Mononuclear cell (primary cell): Measurements from ENCODE around the gene CA10. TPM values are rescaled to one million over a fixed set of nuclear protein-coding genes. Genes with fewer than 3 reads are reported as not detected.

Experiments
- H3K27me3 ChIP-seq: 2 replicates; pipeline ENCODE4 v1.6.0; 2011; ENCODE audit warnings: low read length, control low read depth; ENCODE audit not compliant: insufficient read depth
- H3K4me1 ChIP-seq: 2 replicates; pipeline ENCODE4 v1.5.1; 2011; ENCODE audit warnings: mild to moderate bottlenecking, low read length, control low read depth; ENCODE audit not compliant: insufficient read depth
- H3K4me3 ChIP-seq: 2 replicates; pipeline ENCODE4 v1.5.1; 2011; ENCODE audit warnings: mild to moderate bottlenecking, low read length, moderate library complexity
- H3K9me3 ChIP-seq: 2 replicates; pipeline ENCODE4 v1.5.1; 2011; ENCODE audit warnings: low read depth, mild to moderate bottlenecking, control low read depth, low read length
- total RNA-seq: library from RNA; depleted of rRNA; stranded (reverse); fragments of >200 nt; gene quantifications from one replicate; pipeline ENCODE4 v1.2.3, GENCODE V29; 2012

CA10 gene
- total RNA-seq, 1 donor: 0.10 TPM

DNA sequence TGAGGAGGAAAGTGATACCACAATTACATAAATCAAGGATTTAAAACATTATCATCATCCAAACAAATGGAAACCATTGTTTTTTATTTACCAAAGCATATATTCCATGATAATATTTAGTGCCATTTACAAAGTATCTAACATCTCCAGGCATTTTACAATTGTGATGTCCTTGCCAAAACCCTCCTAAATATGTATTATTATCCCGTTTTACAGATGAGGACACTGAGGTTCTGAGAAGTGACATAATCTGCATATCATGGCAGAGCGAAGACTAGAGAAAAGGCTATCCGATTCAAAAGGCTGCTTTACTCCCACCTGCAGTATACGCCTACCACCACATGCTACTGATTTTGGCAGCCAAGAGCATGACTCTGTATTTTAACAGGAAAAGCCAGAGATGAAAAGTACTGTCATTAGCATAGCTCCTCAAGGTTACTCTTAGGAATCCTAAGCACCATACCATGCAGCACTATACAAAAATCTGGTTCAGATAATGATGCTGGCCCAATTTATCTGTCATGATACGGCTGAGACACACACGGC lies 301.4 kb downstream of the CA10 start:
- no peaks in the 10 kb centered on the region for H3K27me3 ChIP-seq
- H3K4me3 ChIP-seq: no peak overlapping the region
- no peaks in the 10 kb centered on the region for H3K4me1 ChIP-seq
- H3K9me3 ChIP-seq: no peaks in the 10 kb centered on the region

- H3K27me3 ChIP-seq: no peaks in the 10 kb centered on the region
- H3K4me3 ChIP-seq: no peak overlapping the region
- no peaks in the 10 kb centered on the region for H3K4me1 ChIP-seq
- H3K9me3 ChIP-seq: no peaks in the 10 kb centered on the region
Measured at GRCh38 chr17:51855806-51856205, 302.7 kb downstream of the CA10 start.

DNA sequence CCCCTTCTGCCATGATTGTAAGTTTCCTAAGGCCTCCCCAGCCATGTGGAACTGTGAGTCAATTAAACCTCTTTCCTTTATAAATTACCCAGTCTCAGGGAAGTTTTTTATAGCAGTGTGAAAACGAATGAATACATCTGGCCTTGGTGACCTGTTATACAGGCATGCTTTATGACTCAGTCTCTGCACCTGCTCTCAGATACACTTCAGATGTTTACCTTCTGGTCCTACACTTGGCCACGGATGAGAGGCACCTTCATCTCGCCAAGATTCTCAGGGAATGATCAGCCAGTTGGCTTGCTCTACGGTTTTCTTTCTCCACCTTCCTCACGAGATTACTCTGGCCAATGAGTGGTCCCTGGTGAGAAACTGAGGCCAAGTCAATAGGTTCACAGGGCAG lies 304.7 kb downstream of the CA10 start:
- Histone ChIP-seq H3K9me3 (no peaks in the 10 kb centered on the region), H3K4me3 (no peak overlapping the region), H3K4me1 (no peaks in the 10 kb centered on the region), H3K27me3 (no peaks in the 10 kb centered on the region)

DNA sequence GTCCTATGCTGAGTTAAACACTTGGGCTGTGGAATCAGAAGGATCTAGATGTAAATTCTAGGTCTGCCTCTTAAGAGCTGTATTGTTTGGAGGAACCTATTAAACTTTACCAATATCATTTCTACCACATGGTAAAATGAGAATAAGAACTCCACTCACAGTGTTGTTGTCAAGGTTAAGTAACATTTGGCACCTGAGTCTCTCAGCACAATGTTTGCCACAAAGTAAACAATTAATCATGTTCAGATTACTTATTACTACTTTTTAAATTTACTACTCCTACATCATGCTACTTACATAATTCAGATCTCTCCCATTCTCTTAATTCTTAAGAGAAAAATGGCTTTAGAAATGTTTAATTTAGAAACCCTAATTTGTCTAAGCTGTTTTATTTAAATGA lies 305.9 kb downstream of the CA10 start:
- no peaks in the 10 kb centered on the region for H3K9me3 ChIP-seq
- H3K4me1 ChIP-seq: no peaks in the 10 kb centered on the region
- no peaks in the 10 kb centered on the region for H3K27me3 ChIP-seq
- H3K4me3 ChIP-seq: no peak overlapping the region

DNA sequence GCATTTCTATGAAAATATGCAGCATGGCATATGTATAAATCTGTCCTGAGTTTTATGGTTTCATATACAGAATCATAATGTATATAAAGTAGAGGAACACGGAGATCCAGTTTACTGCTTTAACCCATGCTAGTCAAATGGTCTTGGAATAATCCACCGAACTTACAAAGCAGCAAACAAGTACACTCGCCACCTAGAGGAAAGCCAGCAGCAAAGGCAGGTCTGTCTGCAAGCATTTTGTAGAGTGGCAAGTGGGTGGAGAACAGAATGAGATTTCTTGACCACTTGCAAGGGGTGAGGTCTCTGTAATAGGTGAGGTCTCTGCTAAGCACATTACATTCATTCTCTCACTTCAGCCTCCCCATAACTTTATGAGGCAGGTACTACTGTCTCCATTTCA lies 308.3 kb downstream of the CA10 start:
- H3K4me1 ChIP-seq: no peaks in the 10 kb centered on the region
- no peaks in the 10 kb centered on the region for H3K27me3 ChIP-seq
- H3K9me3 ChIP-seq: no peaks in the 10 kb centered on the region
- H3K4me3 ChIP-seq: no peak overlapping the region

DNA sequence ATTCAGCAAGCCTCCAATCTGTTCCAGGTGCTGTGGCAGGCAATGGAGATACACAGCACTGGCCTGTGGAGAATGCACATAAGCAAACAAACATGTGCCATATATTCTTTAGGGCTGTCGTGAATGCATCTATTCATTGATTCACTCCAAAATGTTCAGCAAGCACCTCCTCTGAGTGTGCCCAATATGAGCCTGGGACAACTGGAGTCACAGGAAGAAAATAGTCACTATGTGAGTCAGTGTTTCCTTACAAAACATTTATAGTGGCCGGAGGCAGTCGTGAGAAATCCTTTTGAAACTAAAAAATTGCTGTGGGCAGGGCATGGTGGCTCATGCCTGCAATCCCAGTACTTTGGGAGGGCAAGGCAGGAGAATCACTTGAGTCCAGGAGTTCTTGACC lies 310.1 kb downstream of the CA10 start:
- Histone ChIP-seq H3K4me1 (no peaks in the 10 kb centered on the region), H3K4me3 (no peak overlapping the region), H3K27me3 (no peaks in the 10 kb centered on the region), H3K9me3 (no peaks in the 10 kb centered on the region)

- Histone ChIP-seq H3K4me3 (no peak overlapping the region), H3K27me3 (no peaks in the 10 kb centered on the region), H3K4me1 (no peaks in the 10 kb centered on the region), H3K9me3 (no peaks in the 10 kb centered on the region)
Measured at GRCh38 chr17:51846566-51846965, 311.9 kb downstream of the CA10 start.

- H3K4me3 ChIP-seq: no peak overlapping the region
Measured at GRCh38 chr17:51845776-51846175, 312.7 kb downstream of the CA10 start.

GRCh38 chr17:51842763-51843162 lies 315.8 kb downstream of the CA10 start:
- Histone ChIP-seq H3K27me3 (no peaks in the 10 kb centered on the region), H3K9me3 (no peaks in the 10 kb centered on the region), H3K4me3 (no peak overlapping the region), H3K4me1 (no peaks in the 10 kb centered on the region)

More at GRCh38 chr17:51845776-51846175, 312.7 kb downstream of the CA10 start:
- no peaks in the 10 kb centered on the region for H3K4me1 ChIP-seq
- H3K9me3 ChIP-seq: no peaks in the 10 kb centered on the region
- H3K27me3 ChIP-seq: no peaks in the 10 kb centered on the region

GRCh38 chr17:51841669-51842068 lies 316.8 kb downstream of the CA10 start:
- H3K9me3 ChIP-seq: no peaks in the 10 kb centered on the region
- H3K4me3 ChIP-seq: no peak overlapping the region

DNA sequence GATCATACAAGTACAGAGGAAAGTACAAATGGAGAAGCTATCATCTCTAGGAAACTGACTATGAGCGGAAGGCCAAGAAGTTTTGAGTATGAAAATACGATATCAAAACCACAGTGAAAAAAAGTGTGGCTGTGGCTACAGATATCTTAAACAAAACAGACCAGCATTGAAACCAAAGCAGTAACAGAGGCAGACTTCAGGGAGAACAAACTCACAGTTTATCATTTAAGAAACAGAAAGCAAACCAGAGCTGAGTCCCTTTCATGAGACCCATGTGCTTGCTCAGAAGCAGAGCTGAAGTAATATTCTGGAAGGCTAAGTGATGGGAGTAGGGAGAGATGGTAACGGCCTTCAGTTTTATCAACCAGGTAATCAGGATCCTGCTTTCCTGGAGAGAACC lies 317.8 kb downstream of the CA10 start:
- Histone ChIP-seq H3K4me1 (no peaks in the 10 kb centered on the region), H3K27me3 (no peaks in the 10 kb centered on the region), H3K4me3 (no peak overlapping the region), H3K9me3 (no peaks in the 10 kb centered on the region)

More at GRCh38 chr17:51841669-51842068, 316.8 kb downstream of the CA10 start:
- Histone ChIP-seq H3K27me3 (no peaks in the 10 kb centered on the region), H3K4me1 (no peaks in the 10 kb centered on the region)

DNA sequence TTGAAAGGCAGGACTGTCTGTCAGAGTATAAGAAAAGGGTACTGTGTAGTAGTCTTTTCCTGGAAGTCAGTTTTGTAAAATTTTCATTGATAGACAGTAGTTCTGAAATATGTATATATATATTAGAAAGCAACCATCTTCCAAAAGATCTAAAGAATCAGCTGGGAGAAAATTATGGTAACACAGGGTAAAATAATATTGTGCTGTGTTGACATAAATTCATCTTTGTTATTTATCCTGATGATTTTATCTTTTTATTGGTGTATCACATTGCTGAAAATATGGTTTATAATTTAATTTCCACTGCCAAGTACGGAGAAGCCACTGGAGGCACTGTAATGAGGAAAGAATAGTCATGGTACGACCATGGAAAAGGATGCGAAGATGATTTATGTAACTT lies 324.9 kb downstream of the CA10 start:
- Histone ChIP-seq H3K4me3 (no peak overlapping the region), H3K27me3 (no peaks in the 10 kb centered on the region), H3K9me3 (no peaks in the 10 kb centered on the region), H3K4me1 (no peaks in the 10 kb centered on the region)

DNA sequence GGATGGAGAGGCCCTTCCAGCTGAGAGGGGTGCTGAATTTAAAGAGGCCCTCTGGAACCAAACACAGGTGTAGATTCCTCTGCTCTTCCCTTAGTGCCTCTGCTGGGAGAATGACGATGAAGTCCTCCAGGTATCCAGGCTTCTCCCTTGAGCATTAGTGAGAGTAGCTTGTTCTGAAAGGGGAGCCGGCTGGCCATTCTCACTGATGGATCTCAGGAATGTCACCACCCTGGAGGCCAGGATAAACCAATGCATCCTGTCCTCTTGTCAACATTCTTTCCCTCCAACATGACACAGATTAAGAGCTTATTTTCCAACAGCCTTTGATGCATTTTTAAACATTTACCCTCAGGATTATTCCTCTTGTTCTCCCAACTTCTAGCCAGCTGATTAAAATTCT lies 325.5 kb downstream of the CA10 start:
- no peak overlapping the region for H3K4me3 ChIP-seq

DNA sequence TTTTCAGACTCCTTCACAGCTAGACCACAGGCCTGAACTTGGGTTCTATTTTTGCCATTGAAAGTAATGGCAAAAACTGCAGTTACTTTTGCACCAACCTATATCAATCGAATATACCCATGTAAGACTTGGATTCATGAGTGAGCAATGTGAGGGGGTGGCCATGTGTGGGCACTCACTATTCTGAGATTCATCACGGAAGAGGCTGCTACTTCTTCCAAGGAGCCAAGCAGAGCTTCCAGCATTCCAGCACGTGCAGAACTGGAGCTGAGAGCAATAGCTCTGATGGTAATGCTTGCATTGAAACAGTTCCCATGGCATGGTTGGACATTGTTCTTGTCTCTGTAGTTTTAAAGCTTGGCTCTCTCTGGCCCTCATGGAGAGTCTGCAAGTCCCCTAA lies 327.6 kb downstream of the CA10 start:
- Histone ChIP-seq H3K27me3 (no peaks in the 10 kb centered on the region), H3K4me3 (no peak overlapping the region), H3K9me3 (no peaks in the 10 kb centered on the region), H3K4me1 (no peaks in the 10 kb centered on the region)

More for the DNA sequence above, 325.5 kb downstream of the CA10 start:
- Histone ChIP-seq H3K27me3 (no peaks in the 10 kb centered on the region), H3K4me1 (no peaks in the 10 kb centered on the region), H3K9me3 (no peaks in the 10 kb centered on the region)

GRCh38 chr17:51830451-51830850 lies 328.1 kb downstream of the CA10 start:
- Histone ChIP-seq H3K4me1 (no peaks in the 10 kb centered on the region), H3K27me3 (no peaks in the 10 kb centered on the region), H3K9me3 (no peaks in the 10 kb centered on the region), H3K4me3 (no peak overlapping the region)

GRCh38 chr17:51828901-51829300 lies 329.6 kb downstream of the CA10 start:
- Histone ChIP-seq H3K27me3 (no peaks in the 10 kb centered on the region), H3K9me3 (no peaks in the 10 kb centered on the region), H3K4me3 (no peak overlapping the region), H3K4me1 (no peaks in the 10 kb centered on the region)
